ENCODE results near the gene CDKN1C. TPM values are rescaled to one million over a fixed set of nuclear protein-coding genes. Genes with fewer than 3 reads are reported as not detected.

CDKN1C gene
- total RNA-seq, 1 donor from 2014 or later, result 1.4 TPM

- intact Hi-C loops (cut with micrococcal nuclease), result no loop called here
- no peak for TF ChIP-seq CTCF (IDR thresholded peaks at IDR 0.05)
- CTCF ChIA-PET, result interaction anchor here (0.6 kb wide), 1 partner anchor 150 kb away, joined by 3 read pairs; no protein-coding TSS in a partner anchor
- H3K27me3 Mint-ChIP-seq, result peaks cover 6% of the 10 kb centered on the region
- DNase-seq, result no peak
- POLR2A ChIA-PET, result no interaction called here
- no peak for ATAC-seq (ENCODE audit: low read depth)
- H3K4me3 Mint-ChIP-seq, result no peak overlapping the region
- H3K36me3 Mint-ChIP-seq (ENCODE audit: low read depth), result no peaks in the 10 kb centered on the region
- H3K9me3 Mint-ChIP-seq, result no peaks in the 10 kb centered on the region
- no peak overlapping the region for H3K27ac Mint-ChIP-seq
- H3K4me1 Mint-ChIP-seq, result no peaks in the 10 kb centered on the region
Measured at GRCh38 chr11:2921742-2922493, 36.3 kb upstream of the CDKN1C start.

- intact Hi-C loops (cut with micrococcal nuclease), result no loop called here
- TF ChIP-seq CTCF (IDR thresholded peaks at IDR 0.05), result no peak
- H3K4me3 Mint-ChIP-seq, result no peak overlapping the region
- no peaks in the 10 kb centered on the region for H3K4me1 Mint-ChIP-seq
- ATAC-seq (ENCODE audit: low read depth) (no peak), DNase-seq (no peak)
- POLR2A ChIA-PET, result no interaction called here
- CTCF ChIA-PET, result interaction anchor here (0.8 kb wide), 1 partner anchor 9 kb away, joined by 5 read pairs; no protein-coding TSS in a partner anchor
- no peak overlapping the region for H3K27ac Mint-ChIP-seq
- peaks cover under 1% of the 10 kb centered on the region for H3K27me3 Mint-ChIP-seq
- H3K9me3 Mint-ChIP-seq, result no peaks in the 10 kb centered on the region
- H3K36me3 Mint-ChIP-seq (ENCODE audit: low read depth), result no peaks in the 10 kb centered on the region
Measured at GRCh38 chr11:2921261-2921660, 35.7 kb upstream of the CDKN1C start.

- no peak overlapping the region for H3K27ac Mint-ChIP-seq
Measured at GRCh38 chr11:2920343-2920742, 34.8 kb upstream of the CDKN1C start.

GRCh38 chr11:2919837-2920236, 34.3 kb upstream of the CDKN1C start:
- Mint-ChIP-seq H3K4me1 (no peaks in the 10 kb centered on the region), H3K27ac (no peak overlapping the region), H3K36me3 (ENCODE audit: low read depth) (no peaks in the 10 kb centered on the region), H3K27me3 (no peaks in the 10 kb centered on the region), H3K9me3 (no peaks in the 10 kb centered on the region), H3K4me3 (no peak overlapping the region)
- DNase-seq (no peak), ATAC-seq (ENCODE audit: low read depth) (no peak)
- ChIA-PET POLR2A (no interaction called here), CTCF (no interaction called here)
- intact Hi-C loops (cut with micrococcal nuclease), result no loop called here
- no peak for TF ChIP-seq CTCF (IDR thresholded peaks at IDR 0.05)

More at GRCh38 chr11:2920343-2920742, 34.8 kb upstream of the CDKN1C start:
- no peak overlapping the region for H3K4me3 Mint-ChIP-seq
- H3K4me1 Mint-ChIP-seq, result no peaks in the 10 kb centered on the region
- TF ChIP-seq CTCF (IDR thresholded peaks at IDR 0.05), result no peak
- ATAC-seq (ENCODE audit: low read depth), result no peak
- ChIA-PET CTCF (no interaction called here), POLR2A (no interaction called here)
- H3K27me3 Mint-ChIP-seq, result no peaks in the 10 kb centered on the region
- H3K9me3 Mint-ChIP-seq, result no peaks in the 10 kb centered on the region
- intact Hi-C loops (cut with micrococcal nuclease), result no loop called here
- no peaks in the 10 kb centered on the region for H3K36me3 Mint-ChIP-seq (ENCODE audit: low read depth)
- no peak for DNase-seq

GRCh38 chr11:2919188-2919587, 33.6 kb upstream of the CDKN1C start:
- H3K27me3 Mint-ChIP-seq, result no peaks in the 10 kb centered on the region
- peaks cover under 1% of the 10 kb centered on the region for H3K4me1 Mint-ChIP-seq
- H3K36me3 Mint-ChIP-seq (ENCODE audit: low read depth), result no peaks in the 10 kb centered on the region
- no peak for TF ChIP-seq CTCF (IDR thresholded peaks at IDR 0.05)
- no peak for DNase-seq
- H3K27ac Mint-ChIP-seq, result no peak overlapping the region
- POLR2A ChIA-PET, result no interaction called here
- ATAC-seq (ENCODE audit: low read depth), result no peak
- intact Hi-C loops (cut with micrococcal nuclease), result no loop called here
- CTCF ChIA-PET, result interaction anchor here (0.8 to 0.9 kb wide), 2 partner anchors 11 to 457 kb away, joined by 3 read pairs; no protein-coding TSS in a partner anchor
- H3K4me3 Mint-ChIP-seq, result no peak overlapping the region
- H3K9me3 Mint-ChIP-seq, result no peaks in the 10 kb centered on the region

Measured in activated B cell treated with CpG ODN at 0.5 μM for 24 hours (primary cell).